ENCODE data around the gene ABHD2.

Gene ABHD2

GRCh38 chr15:89101302-89102193 lies 13.3 kb downstream of the ABHD2 start:
- TF ChIP-seq MYC (IDR thresholded peaks at IDR 0.05; ENCODE audit: low read depth, low read length) (no peak), MAX (IDR thresholded peaks at IDR 0.05; ENCODE audit: low read depth, low read length) (no peak), CTCF (IDR thresholded peaks at IDR 0.05; ENCODE audit: low read depth, low read length) (no peak), POLR2A (IDR thresholded peaks at IDR 0.05; ENCODE audit: extremely low read depth, insufficient read length) (no peak)
- DNase-seq (ENCODE audit: low read depth): no peak

GRCh38 chr15:89103481-89104171 lies 15.4 kb downstream of the ABHD2 start:
- no peak for DNase-seq (ENCODE audit: low read depth)
- no peak overlapping the region for H3K4me3 ChIP-seq (ENCODE audit: low read depth, low read length)
- no peak for TF ChIP-seq MYC (IDR thresholded peaks at IDR 0.05; ENCODE audit: low read depth, low read length)
- TF ChIP-seq POLR2A (IDR thresholded peaks at IDR 0.05; ENCODE audit: extremely low read depth, insufficient read length): no peak
- no peak for TF ChIP-seq MAX (IDR thresholded peaks at IDR 0.05; ENCODE audit: low read depth, low read length)
- TF ChIP-seq CTCF (IDR thresholded peaks at IDR 0.05; ENCODE audit: low read depth, low read length): no peak

More at GRCh38 chr15:89101302-89102193, 13.3 kb downstream of the ABHD2 start:
- no peak overlapping the region for H3K4me3 ChIP-seq (ENCODE audit: low read depth, low read length)

- TF ChIP-seq MYC (IDR thresholded peaks at IDR 0.05; ENCODE audit: low read depth, low read length) (no peak), CTCF (IDR thresholded peaks at IDR 0.05; ENCODE audit: low read depth, low read length) (no peak), MAX (IDR thresholded peaks at IDR 0.05; ENCODE audit: low read depth, low read length) (no peak), POLR2A (IDR thresholded peaks at IDR 0.05; ENCODE audit: extremely low read depth, insufficient read length) (no peak)
- H3K4me3 ChIP-seq (ENCODE audit: low read depth, low read length): no peak overlapping the region
- no peak for DNase-seq (ENCODE audit: low read depth)
Measured at GRCh38 chr15:89104172-89104564, 15.9 kb downstream of the ABHD2 start.

GRCh38 chr15:89105147-89105546 lies 16.9 kb downstream of the ABHD2 start:
- H3K4me3 ChIP-seq (ENCODE audit: low read depth, low read length): no peak overlapping the region
- no peak for DNase-seq (ENCODE audit: low read depth)
- TF ChIP-seq MAX (IDR thresholded peaks at IDR 0.05; ENCODE audit: low read depth, low read length): no peak
- no peak for TF ChIP-seq CTCF (IDR thresholded peaks at IDR 0.05; ENCODE audit: low read depth, low read length)
- TF ChIP-seq MYC (IDR thresholded peaks at IDR 0.05; ENCODE audit: low read depth, low read length): no peak
- TF ChIP-seq POLR2A (IDR thresholded peaks at IDR 0.05; ENCODE audit: extremely low read depth, insufficient read length): no peak

- no peak for DNase-seq (ENCODE audit: low read depth)
- H3K4me3 ChIP-seq (ENCODE audit: low read depth, low read length): no peak overlapping the region
- TF ChIP-seq MYC (IDR thresholded peaks at IDR 0.05; ENCODE audit: low read depth, low read length): no peak
- no peak for TF ChIP-seq POLR2A (IDR thresholded peaks at IDR 0.05; ENCODE audit: extremely low read depth, insufficient read length)
- no peak for TF ChIP-seq CTCF (IDR thresholded peaks at IDR 0.05; ENCODE audit: low read depth, low read length)
- no peak for TF ChIP-seq MAX (IDR thresholded peaks at IDR 0.05; ENCODE audit: low read depth, low read length)
Measured at GRCh38 chr15:89106200-89106599, 17.9 kb downstream of the ABHD2 start.
